ENCODE measurements around the gene CYP3A4.
"Not testable (repeated sequence)": the region's sequence is repeated elsewhere in the genome, so short reads cannot be mapped to it uniquely, and the experiment has no call there.

CYP3A4 gene

GRCh38 chr7:99755085-99755484, 28.9 kb downstream of the CYP3A4 start:
- no peak for DNase-seq (ENCODE audit: low read depth in 2 of 2, low spot score in 1 of 2)

GRCh38 chr7:99752356-99752755, 31.6 kb downstream of the CYP3A4 start:
- DNase-seq (ENCODE audit: low read depth in 2 of 2, low spot score in 1 of 2), result no peak

- DNase-seq (ENCODE audit: low read depth in 2 of 2, low spot score in 1 of 2), result not testable (repeated sequence)
These were observed 32.5 kb downstream of the CYP3A4 start for GRCh38 chr7:99751322-99752052.

- DNase-seq (ENCODE audit: low read depth in 2 of 2, low spot score in 1 of 2), result no peak
These were observed 35.0 kb downstream of the CYP3A4 start for GRCh38 chr7:99748846-99749579.

DNA sequence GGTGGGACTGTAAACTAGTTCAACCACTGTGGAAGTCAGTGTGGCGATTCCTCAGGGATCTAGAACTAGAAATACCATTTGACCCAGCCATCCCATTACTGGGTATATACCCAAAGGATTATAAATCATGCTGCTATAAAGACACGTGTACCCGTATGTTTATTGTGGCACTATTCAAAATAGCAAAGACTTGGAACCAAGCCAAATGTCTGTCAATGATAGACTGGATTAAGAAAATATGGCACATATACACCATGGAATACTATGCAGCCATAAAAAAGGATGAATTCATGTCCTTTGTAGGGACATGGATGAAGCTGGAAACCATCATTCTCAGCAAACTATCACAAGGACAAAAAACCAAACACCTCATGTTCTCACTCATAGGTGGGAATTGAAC, 37.1 kb downstream of the CYP3A4 start:
- DNase-seq (ENCODE audit: low read depth in 2 of 2, low spot score in 1 of 2), result not testable (repeated sequence)

DNA sequence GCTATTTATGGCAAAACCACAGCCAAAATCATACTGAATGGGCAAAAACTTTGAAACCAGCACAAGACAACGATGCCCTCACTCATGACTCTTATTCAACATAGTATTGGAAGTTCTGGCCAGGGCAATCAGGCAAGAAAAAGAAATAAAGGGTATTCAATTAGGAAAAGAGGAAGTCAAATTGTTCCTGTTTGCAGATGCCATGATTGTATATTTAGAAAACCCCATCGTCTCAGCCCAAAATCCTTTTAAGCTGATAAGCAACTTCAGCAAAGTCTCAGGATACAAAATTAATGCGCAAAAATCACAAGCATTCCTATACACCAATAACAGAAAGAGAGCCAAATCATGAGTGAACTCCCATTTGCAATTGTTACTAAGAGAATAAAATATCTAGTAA, 38.6 kb downstream of the CYP3A4 start:
- not testable (repeated sequence) for DNase-seq (ENCODE audit: low read depth in 2 of 2, low spot score in 1 of 2)

GRCh38 chr7:99742737-99743394, 41.1 kb downstream of the CYP3A4 start:
- no peak for DNase-seq (ENCODE audit: low read depth in 2 of 2, low spot score in 1 of 2)

GRCh38 chr7:99741441-99741795, 42.6 kb downstream of the CYP3A4 start:
- no peak for DNase-seq (ENCODE audit: low read depth in 2 of 2, low spot score in 1 of 2)

DNA sequence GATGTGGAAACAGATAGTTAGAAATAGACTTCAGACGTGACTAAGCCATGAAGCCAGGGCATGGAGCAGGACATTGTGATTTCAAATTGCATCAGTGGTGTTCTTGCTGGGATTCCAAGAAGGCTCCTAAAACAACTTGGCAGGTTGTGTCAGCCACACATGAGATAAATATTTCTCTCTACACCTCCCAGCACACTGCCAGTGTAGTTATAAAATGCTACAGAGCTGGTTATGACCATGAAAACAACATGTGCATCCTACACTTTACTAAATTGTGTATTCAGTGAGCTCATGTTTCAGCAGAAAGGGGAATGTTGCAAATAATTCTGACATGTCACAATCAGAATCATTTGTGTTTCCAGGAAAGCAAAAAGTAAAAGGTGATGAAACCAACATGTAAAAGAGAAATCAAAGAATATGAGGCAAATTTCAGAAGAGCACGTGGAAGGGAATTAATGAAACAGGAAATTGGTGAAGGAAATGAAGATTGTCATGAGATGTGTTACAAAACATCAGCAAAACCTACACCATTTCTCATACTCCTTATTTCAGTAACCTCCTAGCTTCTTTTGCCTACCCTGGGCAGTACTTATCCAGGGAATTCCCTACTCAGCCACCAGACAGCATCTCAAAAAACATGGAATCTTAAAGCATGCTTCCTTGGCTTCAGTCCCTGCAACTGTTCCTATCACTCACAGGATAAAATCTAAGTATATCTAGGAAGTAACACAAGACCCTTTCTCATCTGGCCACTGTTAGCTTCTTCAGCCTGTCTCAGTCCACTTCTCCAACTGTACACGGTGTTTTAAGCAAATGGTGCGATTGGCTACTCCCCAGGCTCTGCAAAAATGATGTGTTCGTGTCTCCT, 43.2 kb downstream of the CYP3A4 start:
- no peak for DNase-seq (ENCODE audit: low read depth in 2 of 2, low spot score in 1 of 2)

- DNase-seq (ENCODE audit: low read depth in 2 of 2, low spot score in 1 of 2), result no peak
These were observed 44.0 kb downstream of the CYP3A4 start for GRCh38 chr7:99739699-99740572.

DNA sequence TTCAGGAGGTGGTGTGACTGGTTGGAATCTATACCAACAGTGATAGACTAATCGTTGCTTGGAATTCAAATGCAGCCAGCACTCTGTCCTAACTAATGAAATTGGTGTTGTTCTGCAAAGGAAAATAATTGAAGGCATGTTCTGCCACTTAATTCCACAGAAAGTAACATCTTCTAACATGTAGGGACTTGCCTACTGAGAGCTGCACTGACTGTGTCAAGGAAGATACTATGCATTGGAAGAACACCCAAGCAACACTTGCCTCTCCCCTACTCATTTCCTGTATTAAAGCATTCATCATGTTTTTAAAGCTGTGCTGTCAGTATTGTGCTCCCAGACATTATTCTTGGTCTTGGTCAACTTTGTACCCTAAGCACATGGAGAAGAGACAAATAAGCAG, 46.3 kb downstream of the CYP3A4 start:
- DNase-seq (ENCODE audit: low read depth in 2 of 2, low spot score in 1 of 2), result no peak

- not testable (repeated sequence) for DNase-seq (ENCODE audit: low read depth in 2 of 2, low spot score in 1 of 2)
These were observed 47.3 kb downstream of the CYP3A4 start for GRCh38 chr7:99736667-99737066.

- DNase-seq (ENCODE audit: low read depth in 2 of 2, low spot score in 1 of 2), result no peak
These were observed 49.0 kb downstream of the CYP3A4 start, which contains the start of gene CYP3A7 for GRCh38 chr7:99734987-99735386. TSS of gene CYP3A7 (minus strand) at chr7:99735196. CDS start at chr7:99735093, 103 bp downstream.

DNA sequence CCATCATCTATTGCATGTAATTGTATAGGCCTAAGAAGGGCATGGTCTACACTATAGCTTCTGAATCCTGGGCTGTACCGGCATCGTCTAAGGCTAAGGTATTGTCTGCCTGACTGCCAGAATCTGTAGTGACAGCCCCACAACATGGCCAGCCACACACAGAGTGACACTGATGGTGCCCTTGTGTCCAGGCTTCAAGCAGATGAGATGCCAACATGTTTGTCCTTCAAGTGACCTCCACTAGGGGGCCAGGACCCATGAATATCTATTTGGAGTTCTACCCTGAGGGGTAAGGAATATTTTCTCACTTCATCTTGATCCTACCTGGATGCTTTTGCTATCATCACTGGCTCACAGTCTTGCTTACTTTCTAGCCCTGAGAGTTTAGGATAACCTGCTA, 50.5 kb downstream of the CYP3A4 start:
- no peak for DNase-seq (ENCODE audit: low read depth in 2 of 2, low spot score in 1 of 2)

DNA sequence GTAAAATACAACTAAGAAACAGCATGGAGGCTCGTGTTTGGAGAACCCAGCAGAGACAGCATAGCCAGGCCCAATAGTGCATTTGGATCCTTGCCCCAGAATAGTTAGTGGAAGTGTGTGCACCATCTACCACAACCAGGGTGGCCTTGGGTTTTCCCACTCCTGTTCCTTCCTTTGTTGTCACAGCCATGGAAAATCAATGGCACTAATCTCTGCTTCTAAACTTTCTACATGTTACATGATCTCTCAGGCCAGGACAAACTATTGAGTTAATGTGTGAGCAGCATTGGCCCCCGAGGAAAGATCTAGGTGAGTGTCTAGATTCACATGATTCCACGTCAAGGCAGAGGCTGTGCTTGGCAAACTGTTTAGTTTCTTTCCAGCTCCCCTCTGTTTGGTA, 51.0 kb downstream of the CYP3A4 start:
- no peak for DNase-seq (ENCODE audit: low read depth in 2 of 2, low spot score in 1 of 2)

- DNase-seq (ENCODE audit: low read depth in 2 of 2, low spot score in 1 of 2), result no peak
These were observed 52.2 kb downstream of the CYP3A4 start for GRCh38 chr7:99731638-99732374.

DNA sequence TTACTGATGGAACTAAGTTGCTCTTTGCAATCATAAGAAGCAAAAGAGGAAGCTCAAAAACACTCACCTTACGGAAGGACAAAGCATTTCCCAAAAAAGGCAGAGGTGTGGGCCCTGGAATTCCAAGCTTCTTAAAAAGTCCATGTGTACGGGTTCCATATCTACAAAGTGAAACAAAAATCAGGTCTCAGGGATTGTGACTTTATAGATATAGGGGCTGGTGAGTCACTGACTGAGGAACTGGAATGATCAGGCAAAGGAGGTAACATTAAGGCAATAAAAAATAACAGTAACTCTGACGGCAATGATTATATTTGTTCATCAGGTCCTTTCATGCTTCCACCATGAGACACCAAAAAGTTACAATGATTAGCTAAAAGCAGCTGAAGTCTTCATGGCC, 53.0 kb downstream of the CYP3A4 start:
- DNase-seq (ENCODE audit: low read depth in 2 of 2, low spot score in 1 of 2), result no peak

DNA sequence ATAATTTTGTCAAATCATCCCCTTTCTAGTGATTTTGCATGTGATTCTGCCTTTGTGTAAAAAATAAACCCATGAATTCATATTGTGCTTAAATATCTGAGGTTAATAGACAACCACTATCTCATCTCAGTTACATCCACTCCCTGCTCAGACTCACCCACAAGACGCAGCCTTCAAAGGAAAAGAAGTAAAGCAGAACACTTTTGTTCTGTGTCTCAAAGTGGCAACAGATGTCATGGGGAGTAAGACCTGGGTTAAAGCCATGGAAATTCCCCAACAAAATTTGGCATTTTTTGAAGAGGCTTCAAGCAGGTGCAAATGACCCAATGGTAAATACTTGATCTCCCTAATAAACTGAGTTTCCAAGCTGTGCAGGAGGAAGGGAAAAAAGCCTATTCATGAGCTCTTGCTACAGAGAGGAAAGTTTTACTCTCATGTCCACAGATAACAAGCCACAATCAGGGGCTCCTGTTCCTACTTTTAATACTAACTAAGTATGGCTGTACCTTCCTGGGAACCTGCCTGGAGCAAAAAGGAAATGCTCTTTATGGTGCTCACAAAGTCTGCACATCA, 53.7 kb downstream of the CYP3A4 start:
- DNase-seq (ENCODE audit: low read depth in 2 of 2, low spot score in 1 of 2), result no peak
